Mesenchymal stem cell (in vitro differentiated cells and primary cell): ENCODE data around the gene COQ8A.
A peak's percentile ranks its signal among the peaks of the same experiment; 100 is the strongest.

Experiments
- DNase-seq: peaks from one replicate; pipeline ENCODE4 v3.0.0-alpha.2; 2013
- H2AFZ ChIP-seq: one replicate; pipeline ENCODE4 v1.6.1; 2013; ENCODE audit warnings: low read depth, mild to moderate bottlenecking, control low read depth, inconsistent platforms, low read length, moderate library complexity
- H2AK5ac ChIP-seq: 2 replicates; pipeline ENCODE4 v1.6.1; 2013; ENCODE audit warnings: low read length, moderate library complexity, mild to moderate bottlenecking, inconsistent platforms; ENCODE audit not compliant: severe bottlenecking
- H2BK120ac ChIP-seq: one replicate; pipeline ENCODE4 v1.6.1; 2013; ENCODE audit warnings: low read depth, mild to moderate bottlenecking, inconsistent platforms, low read length, moderate library complexity
- H2BK12ac ChIP-seq, 2 experiments: one replicate each; pipeline ENCODE4 v1.6.1; 2013; ENCODE audit warnings: inconsistent platforms in 2 of 2, low read length in 2 of 2, mild to moderate bottlenecking in 2 of 2, moderate library complexity in 2 of 2, control low read depth in 1 of 2
- H2BK15ac ChIP-seq: one replicate; pipeline ENCODE4 v1.6.1; 2013; ENCODE audit warnings: mild to moderate bottlenecking, low read depth, inconsistent platforms; ENCODE audit not compliant: poor library complexity, severe bottlenecking
- H2BK5ac ChIP-seq: 2 replicates; pipeline ENCODE4 v1.6.1; 2013; ENCODE audit warnings: low read depth, mild to moderate bottlenecking, low read length, control low read depth, inconsistent platforms; ENCODE audit not compliant: poor library complexity, severe bottlenecking
- H3K14ac ChIP-seq, 2 experiments: one replicate each; pipeline ENCODE4 v1.6.1; 2013; ENCODE audit warnings: inconsistent platforms in 2 of 2, low read length in 2 of 2, control low read depth in 1 of 2, mild to moderate bottlenecking in 1 of 2, moderate library complexity in 1 of 2
- H3K18ac ChIP-seq, 2 experiments: one replicate each; pipeline ENCODE4 v1.6.1; 2013; ENCODE audit warnings: inconsistent platforms in 2 of 2, low read length in 2 of 2, control low read depth in 1 of 2, low read depth in 1 of 2, mild to moderate bottlenecking in 1 of 2
- H3K23ac ChIP-seq, 2 experiments: one replicate each; pipeline ENCODE4 v1.6.1; 2013; ENCODE audit warnings: inconsistent platforms in 2 of 2, low read length in 2 of 2, mild to moderate bottlenecking in 2 of 2, moderate library complexity in 2 of 2, control low read depth in 1 of 2
- H3K27ac ChIP-seq: 2 replicates; pipeline ENCODE4 v1.5.1; 2013; ENCODE audit warnings: mild to moderate bottlenecking, moderate library complexity, low read length, control low read depth, inconsistent platforms; ENCODE audit not compliant: poor library complexity, severe bottlenecking
- H3K27me3 ChIP-seq, 2 experiments: 2 replicates each; pipeline versions ENCODE4 v1.6.1 to v1.7.0; 2013; ENCODE audit warnings: low read length in 2 of 2, mild to moderate bottlenecking in 2 of 2, moderate library complexity in 2 of 2, control low read depth in 1 of 2, inconsistent platforms in 1 of 2; ENCODE audit not compliant: control insufficient read depth in 1 of 2, insufficient read depth in 1 of 2
- H3K36me3 ChIP-seq, 2 experiments: 2 replicates each; pipeline versions ENCODE4 v1.6.1 to v1.7.0; 2013; ENCODE audit warnings: low read length in 2 of 2, control low read depth in 1 of 2, inconsistent platforms in 1 of 2, low read depth in 1 of 2, mild to moderate bottlenecking in 1 of 2; ENCODE audit not compliant: insufficient read depth in 2 of 2, control insufficient read depth in 1 of 2
- H3K4ac ChIP-seq, 2 experiments: one replicate each; pipeline ENCODE4 v1.6.1; 2013; ENCODE audit warnings: inconsistent platforms in 2 of 2, low read length in 2 of 2, mild to moderate bottlenecking in 2 of 2, moderate library complexity in 2 of 2, control low read depth in 1 of 2, low read depth in 1 of 2
- H3K4me1 ChIP-seq: 2 replicates; pipeline ENCODE4 v1.6.1; 2013; ENCODE audit warnings: low read depth, low read length, control low read depth; ENCODE audit not compliant: control insufficient read depth, insufficient read depth
- H3K4me2 ChIP-seq: 2 replicates; pipeline ENCODE4 v1.6.1; 2013; ENCODE audit warnings: low read length, mild to moderate bottlenecking, inconsistent platforms; ENCODE audit not compliant: poor library complexity, severe bottlenecking
- H3K4me3 ChIP-seq, 2 experiments: 2 replicates each; pipeline versions ENCODE4 v1.5.1 to v1.7.0; 2013; ENCODE audit warnings: low read length in 2 of 2, mild to moderate bottlenecking in 2 of 2, control low read depth in 1 of 2, low read depth in 1 of 2; ENCODE audit not compliant: insufficient read depth in 1 of 2
- H3K79me1 ChIP-seq: replicated peaks from 2 replicates; pipeline ENCODE4 v1.6.1; 2013; ENCODE audit warnings: mild to moderate bottlenecking, control low read depth, low read length, inconsistent platforms; ENCODE audit not compliant: poor library complexity, severe bottlenecking
- H3K9ac ChIP-seq: 2 replicates; pipeline ENCODE4 v1.7.0; 2013; ENCODE audit warnings: mild to moderate bottlenecking, low read length, moderate library complexity
- H3K9me3 ChIP-seq: 2 replicates; pipeline ENCODE4 v1.7.0; 2013; ENCODE audit warnings: mild to moderate bottlenecking, low read length; ENCODE audit not compliant: control insufficient read depth
- H4K8ac ChIP-seq: one replicate; pipeline ENCODE4 v1.6.1; 2013; ENCODE audit warnings: inconsistent platforms, mild to moderate bottlenecking, low read length, moderate library complexity
- H4K91ac ChIP-seq: one replicate; pipeline ENCODE4 v1.6.1; 2013; ENCODE audit warnings: mild to moderate bottlenecking, low read length, inconsistent platforms
- WGBS: methylation state at CpG from one replicate; pipeline ENCODE4 v1.1.7; 2013; ENCODE audit warnings: mixed read lengths; 5-methylcytosine and 5-hydroxymethylcytosine counted together

Gene COQ8A

GRCh38 chr1:227004796-227005195 is 64.7 kb downstream of the COQ8A start:
- Histone ChIP-seq H2BK12ac (no peak overlapping the region), H2BK15ac (no peak overlapping the region), H2BK5ac (no peak overlapping the region), H3K4me3 (no peak overlapping the region), H2AK5ac (no peak overlapping the region), H2AFZ (no peak overlapping the region), H3K27ac (no peak overlapping the region), H3K36me3 (peaks cover 20 to 50% of the 10 kb centered on the region in 2 experiments), H3K23ac (no peak overlapping the region), H3K9ac (no peak overlapping the region), H3K79me1 (peaks cover 9% of the 10 kb centered on the region), H3K14ac (no peak overlapping the region), H4K8ac (no peak overlapping the region), H3K4ac (no peak overlapping the region), H3K4me1 (peaks cover 4% of the 10 kb centered on the region), H2BK120ac (no peak overlapping the region), H3K4me2 (no peak overlapping the region), H3K27me3 (no peaks in the 10 kb centered on the region), H4K91ac (peak overlapping the region; percentile 7), H3K9me3 (no peaks in the 10 kb centered on the region), H3K18ac (no peak overlapping the region)
- no peak for DNase-seq
- 93% methylated on average over 8 of the region's 8 CpGs for WGBS

DNA sequence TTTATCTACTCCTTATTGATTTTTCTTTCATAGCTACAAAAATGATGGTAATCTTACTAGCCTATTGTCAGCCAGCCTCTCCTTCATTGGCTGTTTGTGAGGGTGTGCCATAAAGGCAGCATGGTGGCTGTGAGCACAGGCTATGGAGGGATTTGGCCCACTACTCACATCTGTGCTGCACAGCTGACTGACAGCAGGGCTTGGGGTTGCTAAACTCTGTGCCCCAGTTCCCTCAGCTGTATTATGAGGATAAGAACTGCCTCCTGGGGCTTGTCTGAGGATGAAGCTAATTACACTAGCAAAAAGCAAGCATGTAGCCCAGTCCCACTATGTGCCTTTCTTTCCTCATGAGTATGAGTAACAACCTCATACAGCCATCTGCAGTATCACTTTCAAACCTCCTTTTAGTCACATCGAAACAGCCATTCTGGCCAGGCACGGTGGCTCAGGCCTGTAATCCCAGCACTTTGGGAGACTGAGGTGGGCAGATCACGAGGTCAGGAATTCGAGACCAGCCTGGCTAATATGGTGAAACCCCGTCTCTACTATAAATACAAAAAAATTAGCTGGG is 66.2 kb downstream of the COQ8A start:
- no peak overlapping the region for H2BK15ac ChIP-seq
- H2AFZ ChIP-seq = no peak overlapping the region
- H3K4me1 ChIP-seq = peaks cover 4% of the 10 kb centered on the region
- 97% methylated on average over 4 of the region's 5 CpGs for WGBS
- H3K9ac ChIP-seq = no peak overlapping the region
- no peak overlapping the region for H2BK5ac ChIP-seq
- no peak overlapping the region for H3K23ac ChIP-seq
- no peak overlapping the region for H3K4me3 ChIP-seq
- H4K8ac ChIP-seq = no peak overlapping the region
- no peak overlapping the region for H3K4me2 ChIP-seq
- no peak overlapping the region for H3K4ac ChIP-seq
- no peak for DNase-seq
- H4K91ac ChIP-seq = no peak overlapping the region
- no peak overlapping the region for H3K18ac ChIP-seq
- no peaks in the 10 kb centered on the region for H3K9me3 ChIP-seq
- no peak overlapping the region for H2BK12ac ChIP-seq
- H3K79me1 ChIP-seq = peaks cover 5% of the 10 kb centered on the region
- H3K27ac ChIP-seq = no peak overlapping the region
- H2BK120ac ChIP-seq = no peak overlapping the region
- H3K27me3 ChIP-seq = no peaks in the 10 kb centered on the region
- peaks cover 14 to 50% of the 10 kb centered on the region in 2 experiments for H3K36me3 ChIP-seq
- no peak overlapping the region for H3K14ac ChIP-seq
- H2AK5ac ChIP-seq = no peak overlapping the region

DNA sequence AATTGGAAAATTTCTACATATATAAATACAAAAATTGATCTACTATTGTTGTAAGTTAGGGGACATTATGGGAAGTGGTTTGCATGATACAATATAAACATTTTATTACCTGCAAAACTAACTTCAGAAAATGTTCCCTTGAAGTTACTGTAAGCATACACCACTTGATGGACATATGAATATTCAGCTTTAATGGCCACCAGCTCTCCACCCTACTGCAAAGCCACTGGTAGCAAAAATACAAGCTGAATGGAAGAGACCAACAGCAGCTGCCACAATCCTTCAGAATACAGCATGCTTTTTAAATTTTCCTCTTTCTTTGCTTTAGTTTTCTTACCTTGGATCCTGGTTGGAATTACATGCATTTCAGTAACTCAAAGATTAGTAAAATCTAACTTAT is 69.8 kb downstream of the COQ8A start:
- Histone ChIP-seq H3K9ac (no peak overlapping the region), H2BK5ac (no peak overlapping the region), H2AFZ (no peak overlapping the region)

DNA sequence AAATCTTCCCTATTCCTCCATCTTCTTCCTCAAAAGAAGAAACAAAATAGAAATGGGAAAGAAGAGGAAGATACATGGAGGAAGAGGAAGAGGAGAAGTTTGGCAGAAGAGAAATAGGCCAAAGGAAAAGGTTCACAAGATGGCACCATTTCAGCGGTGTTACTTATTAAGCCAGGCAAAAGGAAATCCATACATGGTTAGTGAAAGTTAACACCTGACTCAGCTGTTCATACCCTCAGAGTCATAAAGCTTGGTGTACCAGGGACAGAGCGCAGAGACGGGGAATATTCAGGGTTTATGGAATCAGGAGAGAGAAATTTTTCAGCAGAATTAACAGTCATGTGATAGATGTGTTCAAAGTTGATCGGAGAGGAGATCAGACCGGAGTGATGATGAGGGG is 70.6 kb downstream of the COQ8A start:
- H3K4ac ChIP-seq = no peak overlapping the region
- H4K91ac ChIP-seq = no peak overlapping the region
- no peak overlapping the region for H2BK120ac ChIP-seq
- no peak overlapping the region for H4K8ac ChIP-seq
- H2BK15ac ChIP-seq = no peak overlapping the region
- H3K9me3 ChIP-seq = no peaks in the 10 kb centered on the region
- H3K27me3 ChIP-seq = no peaks in the 10 kb centered on the region
- H3K4me2 ChIP-seq = no peak overlapping the region
- H3K4me1 ChIP-seq = peaks cover 2% of the 10 kb centered on the region
- no peak overlapping the region for H3K4me3 ChIP-seq
- H3K9ac ChIP-seq = no peak overlapping the region
- no peak overlapping the region for H3K14ac ChIP-seq
- no peak overlapping the region for H3K23ac ChIP-seq
- peaks cover 2% of the 10 kb centered on the region for H3K79me1 ChIP-seq
- WGBS = 99% methylated on average over 5 of the region's 5 CpGs
- no peak overlapping the region for H2BK5ac ChIP-seq
- no peak overlapping the region for H3K27ac ChIP-seq
- DNase-seq = no peak
- no peak overlapping the region for H2AK5ac ChIP-seq
- no peak overlapping the region for H3K18ac ChIP-seq
- no peak overlapping the region for H2BK12ac ChIP-seq
- no peak overlapping the region for H2AFZ ChIP-seq
- peaks cover 8 to 49% of the 10 kb centered on the region in 2 experiments for H3K36me3 ChIP-seq

More for the DNA sequence above, 69.8 kb downstream of the COQ8A start:
- H4K8ac ChIP-seq = no peak overlapping the region
- H2AK5ac ChIP-seq = no peak overlapping the region
- no peak for DNase-seq
- no peak overlapping the region for H3K27ac ChIP-seq
- no peak overlapping the region for H2BK15ac ChIP-seq
- no peaks in the 10 kb centered on the region for H3K9me3 ChIP-seq
- H3K79me1 ChIP-seq = peaks cover 2% of the 10 kb centered on the region
- H3K4me3 ChIP-seq = no peak overlapping the region
- no peaks in the 10 kb centered on the region for H3K27me3 ChIP-seq
- no peak overlapping the region for H3K18ac ChIP-seq
- no peak overlapping the region for H4K91ac ChIP-seq
- H3K14ac ChIP-seq = no peak overlapping the region
- H3K4me2 ChIP-seq = no peak overlapping the region
- H2BK120ac ChIP-seq = no peak overlapping the region
- H2BK12ac ChIP-seq = no peak overlapping the region
- H3K36me3 ChIP-seq = peaks cover 4 to 45% of the 10 kb centered on the region in 2 experiments
- H3K4ac ChIP-seq = no peak overlapping the region
- no peak overlapping the region for H3K23ac ChIP-seq
- H3K4me1 ChIP-seq = peaks cover 2% of the 10 kb centered on the region
